HG02678 (cell line): Measurements from ENCODE around the gene DOCK8.

ENCODE experiments used
- ATAC-seq: cut with Tn5 transposase; IDR thresholded peaks from one replicate; pipeline ENCODE4 v1.9.1; 2021; ENCODE audit warnings: mild to moderate bottlenecking, moderate library complexity; ENCODE audit not compliant: unreplicated experiment

DOCK8 gene

GRCh38 chr9:304106-304505 is 89.4 kb downstream of the DOCK8 start:
- ATAC-seq = no peak

- no peak for ATAC-seq
Observed at GRCh38 chr9:304519-305185, 90.0 kb downstream of the DOCK8 start.

GRCh38 chr9:306907-307306 is 92.2 kb downstream of the DOCK8 start:
- no peak for ATAC-seq

GRCh38 chr9:311841-312240 is 97.2 kb downstream of the DOCK8 start:
- ATAC-seq = no peak

- no peak for ATAC-seq
Observed at GRCh38 chr9:312596-313320, 98.1 kb downstream of the DOCK8 start.

GRCh38 chr9:316382-316965 is 101.8 kb downstream of the DOCK8 start:
- ATAC-seq = no peak

GRCh38 chr9:318646-319045 is 104.0 kb downstream of the DOCK8 start:
- ATAC-seq = no peak

- no peak for ATAC-seq
Observed at GRCh38 chr9:324971-325370, 110.3 kb downstream of the DOCK8 start.

GRCh38 chr9:326667-327066 is 112.0 kb downstream of the DOCK8 start:
- no peak for ATAC-seq

- ATAC-seq = no peak
Observed at GRCh38 chr9:328453-328852, 113.8 kb downstream of the DOCK8 start.

- ATAC-seq = no peak
Observed at GRCh38 chr9:331197-331596, 116.5 kb downstream of the DOCK8 start.

GRCh38 chr9:335373-335772 is 120.7 kb downstream of the DOCK8 start:
- no peak for ATAC-seq

- ATAC-seq = no peak
Observed at GRCh38 chr9:336039-336438, 121.4 kb downstream of the DOCK8 start.

GRCh38 chr9:338602-339001 is 123.9 kb downstream of the DOCK8 start:
- no peak for ATAC-seq

GRCh38 chr9:341634-342421 is 127.2 kb downstream of the DOCK8 start:
- ATAC-seq = no peak

- no peak for ATAC-seq
Observed at GRCh38 chr9:343773-344172, 129.1 kb downstream of the DOCK8 start.

- no peak for ATAC-seq
Observed at GRCh38 chr9:346111-346571, 131.5 kb downstream of the DOCK8 start.

- ATAC-seq = no peak
Observed at GRCh38 chr9:347667-348292, 133.1 kb downstream of the DOCK8 start.

GRCh38 chr9:350384-350783 is 135.7 kb downstream of the DOCK8 start:
- no peak for ATAC-seq

GRCh38 chr9:351916-352315 is 137.3 kb downstream of the DOCK8 start:
- ATAC-seq = no peak

GRCh38 chr9:353077-353476 is 138.4 kb downstream of the DOCK8 start:
- ATAC-seq = no peak
